ENCODE data around the gene RUSF1. TPM values are rescaled to one million over a fixed set of nuclear protein-coding genes. Genes with fewer than 3 reads are reported as not detected.
"Not testable (repeated sequence)": the region's sequence is repeated elsewhere in the genome, so short reads cannot be mapped to it uniquely, and the experiment has no call there.

RUSF1 gene
- total RNA-seq, 1 experiment from 2014 or later = 39.9 TPM

- H3K79me2 ChIP-seq (ENCODE audit: low read length) = no peaks in the 10 kb centered on the region
- no TSS peak for BruUV-seq (replicated peaks)
- H3K4me3 ChIP-seq (ENCODE audit: low read length) = no peak overlapping the region
- H3K9ac ChIP-seq (ENCODE audit: low read length) = no peak overlapping the region
- intact Hi-C loops (cut with micrococcal nuclease) = loop anchor here (5.0 to 10.0 kb wide), 2 partner anchors 247 to 415 kb away; partner anchors contain the start of gene PYCARD
- no peaks in the 10 kb centered on the region for H3K27me3 ChIP-seq (ENCODE audit: low read length)
- H4K20me1 ChIP-seq (ENCODE audit: low read length) = no peaks in the 10 kb centered on the region
- ChIA-PET POLR2A (ENCODE audit: unreplicated experiment) (no interaction called here), CTCF (interaction anchor here (1.3 kb wide), 1 partner anchor 9 kb away, joined by 6 read pairs; no protein-coding TSS in a partner anchor)
- peak; percentile 60 for DNase-seq
- H3K9me2 ChIP-seq (replicated peaks; ENCODE audit: low read length) = no peaks in the 10 kb centered on the region
- H2AFZ ChIP-seq (ENCODE audit: low read length) = peak overlapping the region; percentile 60; the same call in 1 of the 2 replicates
- no peaks in the 10 kb centered on the region for H3F3A ChIP-seq (ENCODE audit: low read length, unreplicated experiment)
- H3K4me2 ChIP-seq (ENCODE audit: low read length) = no peak overlapping the region
- H3K27ac ChIP-seq (ENCODE audit: low read length) = no peak overlapping the region
- peaks cover 18% of the 10 kb centered on the region for H3K4me1 ChIP-seq (ENCODE audit: insufficient read depth, low read length)
- H3K9me3 ChIP-seq (ENCODE audit: low read length) = no peaks in the 10 kb centered on the region
- peak; percentile 87 for ATAC-seq
- H3K36me3 ChIP-seq (ENCODE audit: low read depth, low read length) = no peaks in the 10 kb centered on the region
- TF ChIP-seq CTCF (conservative IDR thresholded peaks at IDR 0.05; ENCODE audit: low read depth, low read length) (peak; percentile 55; the same call in 1 of the 2 replicates), EZH2phosphoT487 (IDR thresholded peaks at IDR 0.05; ENCODE audit: borderline replicate concordance, low read length) (no peak)
These were observed 56.4 kb downstream of the RUSF1 start for GRCh38 chr16:31451681-31452351.

- Histone ChIP-seq H3K27me3 (ENCODE audit: low read length) (no peaks in the 10 kb centered on the region), H3K4me1 (ENCODE audit: insufficient read depth, low read length) (peaks cover 18% of the 10 kb centered on the region), H3F3A (ENCODE audit: low read length, unreplicated experiment) (no peaks in the 10 kb centered on the region), H2AFZ (ENCODE audit: low read length) (peak overlapping the region; percentile 60; the same call in 1 of the 2 replicates), H3K9me2 (replicated peaks; ENCODE audit: low read length) (no peaks in the 10 kb centered on the region), H3K36me3 (ENCODE audit: low read depth, low read length) (no peaks in the 10 kb centered on the region), H3K79me2 (ENCODE audit: low read length) (no peaks in the 10 kb centered on the region), H3K9ac (ENCODE audit: low read length) (no peak overlapping the region), H3K9me3 (ENCODE audit: low read length) (no peaks in the 10 kb centered on the region), H3K4me3 (ENCODE audit: low read length) (no peak overlapping the region), H4K20me1 (ENCODE audit: low read length) (no peaks in the 10 kb centered on the region), H3K4me2 (ENCODE audit: low read length) (no peak overlapping the region), H3K27ac (ENCODE audit: low read length) (no peak overlapping the region)
- intact Hi-C loops (cut with micrococcal nuclease) = loop anchor here (5.0 to 10.0 kb wide), 2 partner anchors 246 to 416 kb away; partner anchors contain the start of gene PYCARD
- POLR2A ChIA-PET (ENCODE audit: unreplicated experiment) = no interaction called here
- CTCF ChIA-PET = interaction anchor here (1.3 kb wide), 1 partner anchor 9 kb away, joined by 6 read pairs; no protein-coding TSS in a partner anchor
- BruUV-seq (replicated peaks) = no TSS peak
- no peak for DNase-seq
- TF ChIP-seq EZH2phosphoT487 (IDR thresholded peaks at IDR 0.05; ENCODE audit: borderline replicate concordance, low read length) (no peak), EZH2 (IDR thresholded peaks at IDR 0.05; ENCODE audit: low read length, unreplicated experiment) (no peak), CTCF (conservative IDR thresholded peaks at IDR 0.05; ENCODE audit: low read depth, low read length) (no peak)
- ATAC-seq = no peak
These were observed 57.0 kb downstream of the RUSF1 start for GRCh38 chr16:31451201-31451600.

GRCh38 chr16:31445931-31446330 lies 62.3 kb downstream of the RUSF1 start:
- H3K27ac ChIP-seq (ENCODE audit: low read length); CTCF ChIA-PET; H3K4me2 ChIP-seq (ENCODE audit: low read length); POLR2A ChIA-PET (ENCODE audit: unreplicated experiment); H3K9me3 ChIP-seq (ENCODE audit: low read length); DNase-seq; H3K36me3 ChIP-seq (ENCODE audit: low read depth, low read length); intact Hi-C loops (cut with micrococcal nuclease); H4K20me1 ChIP-seq (ENCODE audit: low read length); H3K4me3 ChIP-seq (ENCODE audit: low read length); ATAC-seq; H3K9ac ChIP-seq (ENCODE audit: low read length); H3K27me3 ChIP-seq (ENCODE audit: low read length); BruUV-seq (replicated peaks); H3F3A ChIP-seq (ENCODE audit: low read length, unreplicated experiment); H3K79me2 ChIP-seq (ENCODE audit: low read length); H2AFZ ChIP-seq (ENCODE audit: low read length); H3K4me1 ChIP-seq (ENCODE audit: insufficient read depth, low read length); H3K9me2 ChIP-seq (replicated peaks; ENCODE audit: low read length): not testable (repeated sequence)

Data from PC-3 (cell line).